HepG2 (cell line): ENCODE data around the gene TSHZ1. TPM values are rescaled to one million over a fixed set of nuclear protein-coding genes. Genes with fewer than 3 reads are reported as not detected.
A peak's percentile ranks its signal among the peaks of the same experiment; 100 is the strongest.

Source experiments
- ATF7 ChIP-seq, 2 experiments: fragments of 450-650 bp in 1 of 2; sonication (generic) in 1 of 2; formaldehyde crosslinking in 1 of 2; IDR thresholded peaks; 2 replicates each; pipeline versions ENCODE4 v1.4.0 to v1.6.1; 2016 to 2020; ENCODE audit warnings: antibody characterized with exemption in 1 of 2, mild to moderate bottlenecking in 1 of 2, missing genetic modification reagents in 1 of 2
- CREM ChIP-seq, 2 experiments: sonication (generic) in 1 of 2; formaldehyde crosslinking in 1 of 2; IDR thresholded peaks; 2 replicates each; pipeline versions ENCODE4 v1.4.0 to v1.6.1; 2016 to 2020; ENCODE audit warnings: antibody characterized with exemption in 1 of 2, mild to moderate bottlenecking in 1 of 2, missing genetic modification reagents in 1 of 2
- KMT2A ChIP-seq: sonication (generic); formaldehyde crosslinking; IDR thresholded peaks from 2 replicates; pipeline ENCODE4 v1.4.0; 2020; ENCODE audit warnings: missing genetic modification reagents
- MAFF ChIP-seq: IDR thresholded peaks from 2 replicates; pipeline ENCODE4 v1.6.1; 2011; ENCODE audit warnings: low read depth, low read length, improper control_type of control experiment
- MIER2 ChIP-seq: IDR thresholded peaks from 2 replicates; pipeline ENCODE4 v1.6.1; 2016; ENCODE audit warnings: missing biosample characterization, missing genetic modification reagents
- MXI1 ChIP-seq: IDR thresholded peaks from 3 replicates; pipeline ENCODE4 v1.6.1; 2012; ENCODE audit warnings: low read depth, low read length, inconsistent platforms, borderline replicate concordance
- SALL1 ChIP-seq: sonication (generic); formaldehyde crosslinking; IDR thresholded peaks from 2 replicates; pipeline ENCODE4 v1.8.0; 2022; ENCODE audit warnings: mild to moderate bottlenecking, missing genetic modification reagents
- SATB2 ChIP-seq: sonication (generic); formaldehyde crosslinking; IDR thresholded peaks from 2 replicates; pipeline ENCODE4 v1.5.0; 2020; ENCODE audit warnings: missing genetic modification reagents
- SNRNP70 ChIP-seq: fragments of 200-400 bp; formaldehyde crosslinking; IDR thresholded peaks from 2 replicates; pipeline ENCODE4 v1.6.1; 2017; ENCODE audit warnings: mild to moderate bottlenecking, low read depth, low read length, moderate library complexity
- SPEN ChIP-seq: sonication (generic); formaldehyde crosslinking; IDR thresholded peaks from 2 replicates; pipeline ENCODE4 v1.5.1; 2020; ENCODE audit warnings: low read depth, mild to moderate bottlenecking, missing genetic modification reagents
- STAG1 ChIP-seq: sonication (generic); formaldehyde crosslinking; IDR thresholded peaks from 2 replicates; pipeline ENCODE4 v1.4.0; 2020; ENCODE audit warnings: missing genetic modification reagents
- TGIF2 ChIP-seq: IDR thresholded peaks from 2 replicates; pipeline ENCODE4 v1.6.1; 2016; ENCODE audit warnings: control low read depth, missing compliant biosample characterization
- THAP11 ChIP-seq: IDR thresholded peaks from 2 replicates; pipeline ENCODE4 v1.6.1; 2016; ENCODE audit warnings: missing biosample characterization, missing genetic modification reagents
- ZNF431 ChIP-seq: sonication (generic); formaldehyde crosslinking; IDR thresholded peaks from 2 replicates; pipeline ENCODE4 v1.9.0; 2022; ENCODE audit warnings: missing genetic modification reagents, low read depth, mild to moderate bottlenecking, borderline replicate concordance
- ZNF549 ChIP-seq: sonication (generic); formaldehyde crosslinking; IDR thresholded peaks from 2 replicates; pipeline ENCODE4 v1.5.0; 2020; ENCODE audit warnings: missing genetic modification reagents
- ZNF678 ChIP-seq: sonication (generic); formaldehyde crosslinking; IDR thresholded peaks from 2 replicates; pipeline ENCODE4 v1.4.0; 2020; ENCODE audit warnings: mild to moderate bottlenecking, missing genetic modification reagents
- ZNF7 ChIP-seq: IDR thresholded peaks from 2 replicates; pipeline ENCODE4 v1.6.1; 2016; ENCODE audit warnings: missing biosample characterization, missing genetic modification reagents
- polyA plus RNA-seq, 8 experiments: library from polyadenylated mRNA; depleted of rRNA in 3 of 8; stranded (reverse) in 7 of 8; unstranded in 1 of 8; fragments of >200 nt; fragmentation: Illumina TruSeq in 4 of 8; extraction: Trizol in 4 of 8; gene quantifications; 2 replicates each; pipeline versions ENCODE4 v1.2.1 to v1.2.3, GENCODE V29; 2011 to 2016; ENCODE audit warnings: low read depth in 4 of 8, missing spikeins in 1 of 8, mixed read lengths in 1 of 8; ENCODE audit not compliant: insufficient read depth in 1 of 8
- total RNA-seq, 5 experiments: library from RNA; depleted of rRNA; stranded (reverse); fragments of >200 nt; fragmentation: Illumina TruSeq; extraction: Trizol; gene quantifications; 2 replicates each; pipeline ENCODE4 v1.2.3, GENCODE V29; 2016; ENCODE audit warnings: low read depth in 1 of 5
- TF ChIP-seq, protein P1 (sequence below): sonication (generic); formaldehyde crosslinking; IDR thresholded peaks from 2 replicates; pipeline ENCODE4 v1.4.0; 2020; ENCODE audit warnings: missing genetic modification reagents
- TF ChIP-seq, protein P2 (sequence below): sonication (generic); formaldehyde crosslinking; IDR thresholded peaks from 2 replicates; pipeline ENCODE4 v1.5.0; 2020; ENCODE audit warnings: mild to moderate bottlenecking, missing genetic modification reagents, borderline replicate concordance
- TF ChIP-seq, protein P3 (sequence below): sonication (generic); formaldehyde crosslinking; IDR thresholded peaks from 2 replicates; pipeline ENCODE4 v1.5.1; 2020; ENCODE audit warnings: mild to moderate bottlenecking, missing genetic modification reagents, moderate library complexity
- TF ChIP-seq, protein P4 (sequence below): sonication (generic); IDR thresholded peaks from 2 replicates; pipeline ENCODE4 v1.6.1; 2016; ENCODE audit warnings: low read depth, borderline replicate concordance

TSHZ1 gene
- total and polyA plus RNA-seq, 2 of the 13 experiments (the other 11 are each of a cell fraction or from before 2014, with no cell fraction given): 2.5 to 2.7 TPM

DNA sequence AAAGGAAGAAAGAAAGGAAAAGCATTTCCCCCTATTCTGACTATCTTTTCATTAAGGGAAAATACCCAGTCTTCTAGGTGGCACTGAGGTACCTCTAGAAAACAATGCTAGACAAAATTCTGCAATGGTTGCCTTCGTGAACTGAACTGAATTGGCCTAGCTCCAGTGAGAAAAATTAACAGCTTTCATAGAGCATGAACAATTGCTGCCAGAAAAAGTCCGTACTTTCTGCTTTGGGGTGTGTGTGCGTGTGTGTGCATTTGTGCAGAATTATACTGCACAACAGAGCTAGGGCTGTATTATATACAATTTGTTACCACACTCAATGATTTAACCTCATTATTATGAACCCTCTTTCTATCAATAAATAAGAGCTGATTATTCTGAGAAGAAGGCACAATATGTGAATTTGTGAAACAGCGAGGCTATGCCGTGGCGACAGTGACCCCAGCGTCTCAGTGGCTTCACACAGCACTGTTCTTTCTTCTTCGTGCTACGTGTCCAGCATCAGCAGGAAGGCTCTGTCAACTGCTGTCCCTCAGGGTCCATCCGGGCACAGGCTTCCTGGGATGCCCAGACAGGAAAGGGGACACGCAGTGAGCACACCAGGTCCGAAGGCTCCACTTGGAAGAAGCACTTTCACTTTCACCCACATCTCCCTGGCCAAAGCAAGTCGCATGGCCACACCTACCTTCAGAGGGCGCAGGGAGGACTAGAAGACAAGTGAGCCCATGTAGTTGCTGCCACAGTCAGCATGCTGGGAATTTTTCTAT, 49.2 kb upstream of the TSHZ1 start (continued):
- TF ChIP-seq, protein P1, sequence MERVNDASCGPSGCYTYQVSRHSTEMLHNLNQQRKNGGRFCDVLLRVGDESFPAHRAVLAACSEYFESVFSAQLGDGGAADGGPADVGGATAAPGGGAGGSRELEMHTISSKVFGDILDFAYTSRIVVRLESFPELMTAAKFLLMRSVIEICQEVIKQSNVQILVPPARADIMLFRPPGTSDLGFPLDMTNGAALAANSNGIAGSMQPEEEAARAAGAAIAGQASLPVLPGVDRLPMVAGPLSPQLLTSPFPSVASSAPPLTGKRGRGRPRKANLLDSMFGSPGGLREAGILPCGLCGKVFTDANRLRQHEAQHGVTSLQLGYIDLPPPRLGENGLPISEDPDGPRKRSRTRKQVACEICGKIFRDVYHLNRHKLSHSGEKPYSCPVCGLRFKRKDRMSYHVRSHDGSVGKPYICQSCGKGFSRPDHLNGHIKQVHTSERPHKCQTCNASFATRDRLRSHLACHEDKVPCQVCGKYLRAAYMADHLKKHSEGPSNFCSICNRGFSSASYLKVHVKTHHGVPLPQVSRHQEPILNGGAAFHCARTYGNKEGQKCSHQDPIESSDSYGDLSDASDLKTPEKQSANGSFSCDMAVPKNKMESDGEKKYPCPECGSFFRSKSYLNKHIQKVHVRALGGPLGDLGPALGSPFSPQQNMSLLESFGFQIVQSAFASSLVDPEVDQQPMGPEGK: 0 out of 2 replicates have a peak, but pooled peaks have one; percentile 8
- TF ChIP-seq MIER2 (CRISPR knock-in tag) (0 out of 2 replicates have a peak, but pooled peaks have one; percentile 50), ATF7 (IDR thresholded peaks at IDR 0.05) (no peak), ATF7 (CRISPR knock-in tag; IDR thresholded peaks at IDR 0.05) (no peak), ZNF678 (CRISPR knock-in tag) (no peak), THAP11 (CRISPR knock-in tag) (peak; percentile 60), CREM (IDR thresholded peaks at IDR 0.05) (no peak), CREM (CRISPR knock-in tag; IDR thresholded peaks at IDR 0.05) (no peak), KMT2A (peak; percentile 87), ZNF7 (CRISPR knock-in tag) (no peak), ZNF549 (no peak), SNRNP70 (no peak), ZNF431 (no peak), SALL1 (CRISPR knock-in tag) (peak; percentile 39), MAFF (no peak), SATB2 (CRISPR knock-in tag) (no peak), MXI1 (peak; percentile 61; the same call in 1 of the 3 replicates), SPEN (no peak), TGIF2 (CRISPR knock-in tag) (0 out of 2 replicates have a peak, but pooled peaks have one; percentile 23), STAG1 (CRISPR knock-in tag) (peak; percentile 49; the same call in 1 of the 2 replicates)
- TF ChIP-seq, protein P2, sequence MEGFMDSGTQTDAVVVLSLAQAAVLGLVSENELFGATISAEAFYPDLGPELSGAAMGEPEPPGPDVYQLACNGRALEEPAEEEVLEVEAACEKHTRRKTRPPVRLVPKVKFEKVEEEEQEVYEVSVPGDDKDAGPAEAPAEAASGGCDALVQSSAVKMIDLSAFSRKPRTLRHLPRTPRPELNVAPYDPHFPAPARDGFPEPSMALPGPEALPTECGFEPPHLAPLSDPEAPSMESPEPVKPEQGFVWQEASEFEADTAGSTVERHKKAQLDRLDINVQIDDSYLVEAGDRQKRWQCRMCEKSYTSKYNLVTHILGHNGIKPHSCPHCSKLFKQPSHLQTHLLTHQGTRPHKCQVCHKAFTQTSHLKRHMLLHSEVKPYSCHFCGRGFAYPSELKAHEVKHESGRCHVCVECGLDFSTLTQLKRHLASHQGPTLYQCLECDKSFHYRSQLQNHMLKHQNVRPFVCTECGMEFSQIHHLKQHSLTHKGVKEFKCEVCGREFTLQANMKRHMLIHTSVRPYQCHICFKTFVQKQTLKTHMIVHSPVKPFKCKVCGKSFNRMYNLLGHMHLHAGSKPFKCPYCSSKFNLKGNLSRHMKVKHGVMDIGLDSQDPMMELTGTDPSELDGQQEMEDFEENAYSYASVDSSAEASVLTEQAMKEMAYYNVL (CRISPR knock-in tag): peak; percentile 34; the same call in 1 of the 2 replicates
- TF ChIP-seq, protein P3, sequence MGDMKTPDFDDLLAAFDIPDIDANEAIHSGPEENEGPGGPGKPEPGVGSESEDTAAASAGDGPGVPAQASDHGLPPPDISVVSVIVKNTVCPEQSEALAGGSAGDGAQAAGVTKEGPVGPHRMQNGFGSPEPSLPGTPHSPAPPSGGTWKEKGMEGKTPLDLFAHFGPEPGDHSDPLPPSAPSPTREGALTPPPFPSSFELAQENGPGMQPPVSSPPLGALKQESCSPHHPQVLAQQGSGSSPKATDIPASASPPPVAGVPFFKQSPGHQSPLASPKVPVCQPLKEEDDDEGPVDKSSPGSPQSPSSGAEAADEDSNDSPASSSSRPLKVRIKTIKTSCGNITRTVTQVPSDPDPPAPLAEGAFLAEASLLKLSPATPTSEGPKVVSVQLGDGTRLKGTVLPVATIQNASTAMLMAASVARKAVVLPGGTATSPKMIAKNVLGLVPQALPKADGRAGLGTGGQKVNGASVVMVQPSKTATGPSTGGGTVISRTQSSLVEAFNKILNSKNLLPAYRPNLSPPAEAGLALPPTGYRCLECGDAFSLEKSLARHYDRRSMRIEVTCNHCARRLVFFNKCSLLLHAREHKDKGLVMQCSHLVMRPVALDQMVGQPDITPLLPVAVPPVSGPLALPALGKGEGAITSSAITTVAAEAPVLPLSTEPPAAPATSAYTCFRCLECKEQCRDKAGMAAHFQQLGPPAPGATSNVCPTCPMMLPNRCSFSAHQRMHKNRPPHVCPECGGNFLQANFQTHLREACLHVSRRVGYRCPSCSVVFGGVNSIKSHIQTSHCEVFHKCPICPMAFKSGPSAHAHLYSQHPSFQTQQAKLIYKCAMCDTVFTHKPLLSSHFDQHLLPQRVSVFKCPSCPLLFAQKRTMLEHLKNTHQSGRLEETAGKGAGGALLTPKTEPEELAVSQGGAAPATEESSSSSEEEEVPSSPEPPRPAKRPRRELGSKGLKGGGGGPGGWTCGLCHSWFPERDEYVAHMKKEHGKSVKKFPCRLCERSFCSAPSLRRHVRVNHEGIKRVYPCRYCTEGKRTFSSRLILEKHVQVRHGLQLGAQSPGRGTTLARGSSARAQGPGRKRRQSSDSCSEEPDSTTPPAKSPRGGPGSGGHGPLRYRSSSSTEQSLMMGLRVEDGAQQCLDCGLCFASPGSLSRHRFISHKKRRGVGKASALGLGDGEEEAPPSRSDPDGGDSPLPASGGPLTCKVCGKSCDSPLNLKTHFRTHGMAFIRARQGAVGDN (CRISPR knock-in tag): peak; percentile 64
- TF ChIP-seq, protein P4, sequence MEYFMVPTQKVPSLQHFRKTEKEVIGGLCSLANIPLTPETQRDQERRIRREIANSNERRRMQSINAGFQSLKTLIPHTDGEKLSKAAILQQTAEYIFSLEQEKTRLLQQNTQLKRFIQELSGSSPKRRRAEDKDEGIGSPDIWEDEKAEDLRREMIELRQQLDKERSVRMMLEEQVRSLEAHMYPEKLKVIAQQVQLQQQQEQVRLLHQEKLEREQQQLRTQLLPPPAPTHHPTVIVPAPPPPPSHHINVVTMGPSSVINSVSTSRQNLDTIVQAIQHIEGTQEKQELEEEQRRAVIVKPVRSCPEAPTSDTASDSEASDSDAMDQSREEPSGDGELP: no peak
